ENCODE data around the gene RBMY1J. TPM values are rescaled to one million over a fixed set of nuclear protein-coding genes. Genes with fewer than 3 reads are reported as not detected.
"Not testable (repeated sequence)": the region's sequence is repeated elsewhere in the genome, so short reads cannot be mapped to it uniquely, and the experiment has no call there.

The RBMY1J gene
- polyA plus RNA-seq (not detected in 2 replicates), polyA minus RNA-seq (not detected in 2 replicates)

GRCh38 chrY:22403110-22403509, at the start of gene RBMY1J:
RBMY1J (plus strand) TSS chrY:22403410; CDS start chrY:22405448, 2,038 bp downstream.
- H3K4me2 ChIP-seq (ENCODE audit: low read length); H3K36me3 ChIP-seq (ENCODE audit: insufficient read depth, low read length); H3K9me2 ChIP-seq (ENCODE audit: insufficient read depth, low read length); H3K4me3 ChIP-seq (ENCODE audit: low read length); H3K27ac ChIP-seq (ENCODE audit: low read length); H2AFZ ChIP-seq (ENCODE audit: low read depth, low read length); H3K9ac ChIP-seq (ENCODE audit: low read length); H4K20me1 ChIP-seq (ENCODE audit: insufficient read depth); H3K79me2 ChIP-seq (replicated peaks; ENCODE audit: insufficient read depth, low read length); H3F3A ChIP-seq (ENCODE audit: insufficient read depth, low read length, poor library complexity, severe bottlenecking); H3K9me3 ChIP-seq (ENCODE audit: low read length); H3K27me3 ChIP-seq (ENCODE audit: insufficient read depth, low read depth, low read length): not testable (repeated sequence)

GRCh38 chrY:22367416-22367815, 35.8 kb upstream of the RBMY1J start:
- Histone ChIP-seq H3K4me3 (ENCODE audit: low read length) (no peak overlapping the region), H3K9me2 (ENCODE audit: insufficient read depth, low read length) (no peaks in the 10 kb centered on the region), H3F3A (ENCODE audit: insufficient read depth, low read length, poor library complexity, severe bottlenecking) (no peaks in the 10 kb centered on the region), H3K27me3 (ENCODE audit: insufficient read depth, low read depth, low read length) (no peaks in the 10 kb centered on the region), H3K9me3 (ENCODE audit: low read length) (no peaks in the 10 kb centered on the region), H3K36me3 (ENCODE audit: insufficient read depth, low read length) (no peaks in the 10 kb centered on the region), H2AFZ (ENCODE audit: low read depth, low read length) (no peak overlapping the region), H3K4me2 (ENCODE audit: low read length) (no peak overlapping the region), H4K20me1 (ENCODE audit: insufficient read depth) (no peaks in the 10 kb centered on the region), H3K79me2 (replicated peaks; ENCODE audit: insufficient read depth, low read length) (no peaks in the 10 kb centered on the region), H3K27ac (ENCODE audit: low read length) (no peak overlapping the region), H3K9ac (ENCODE audit: low read length) (no peak overlapping the region)
- TF ChIP-seq RAD21 (conservative IDR thresholded peaks at IDR 0.05) (no peak), EZH2 (IDR thresholded peaks at IDR 0.05; ENCODE audit: borderline replicate concordance, insufficient read depth, low read length, poor library complexity, severe bottlenecking) (no peak), SMC3 (conservative IDR thresholded peaks at IDR 0.05; ENCODE audit: poor library complexity) (no peak), POLR2AphosphoS5 (IDR thresholded peaks at IDR 0.05) (no peak), MXI1 (conservative IDR thresholded peaks at IDR 0.05; ENCODE audit: poor library complexity, severe bottlenecking) (no peak), EP300 (conservative IDR thresholded peaks at IDR 0.05; ENCODE audit: poor library complexity, severe bottlenecking) (no peak), TAF1 (IDR thresholded peaks at IDR 0.05; ENCODE audit: low read depth) (no peak)
- TF ChIP-seq, protein P1, sequence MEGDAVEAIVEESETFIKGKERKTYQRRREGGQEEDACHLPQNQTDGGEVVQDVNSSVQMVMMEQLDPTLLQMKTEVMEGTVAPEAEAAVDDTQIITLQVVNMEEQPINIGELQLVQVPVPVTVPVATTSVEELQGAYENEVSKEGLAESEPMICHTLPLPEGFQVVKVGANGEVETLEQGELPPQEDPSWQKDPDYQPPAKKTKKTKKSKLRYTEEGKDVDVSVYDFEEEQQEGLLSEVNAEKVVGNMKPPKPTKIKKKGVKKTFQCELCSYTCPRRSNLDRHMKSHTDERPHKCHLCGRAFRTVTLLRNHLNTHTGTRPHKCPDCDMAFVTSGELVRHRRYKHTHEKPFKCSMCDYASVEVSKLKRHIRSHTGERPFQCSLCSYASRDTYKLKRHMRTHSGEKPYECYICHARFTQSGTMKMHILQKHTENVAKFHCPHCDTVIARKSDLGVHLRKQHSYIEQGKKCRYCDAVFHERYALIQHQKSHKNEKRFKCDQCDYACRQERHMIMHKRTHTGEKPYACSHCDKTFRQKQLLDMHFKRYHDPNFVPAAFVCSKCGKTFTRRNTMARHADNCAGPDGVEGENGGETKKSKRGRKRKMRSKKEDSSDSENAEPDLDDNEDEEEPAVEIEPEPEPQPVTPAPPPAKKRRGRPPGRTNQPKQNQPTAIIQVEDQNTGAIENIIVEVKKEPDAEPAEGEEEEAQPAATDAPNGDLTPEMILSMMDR (IDR thresholded peaks at IDR 0.05; ENCODE audit: poor library complexity, severe bottlenecking) = no peak

DNA sequence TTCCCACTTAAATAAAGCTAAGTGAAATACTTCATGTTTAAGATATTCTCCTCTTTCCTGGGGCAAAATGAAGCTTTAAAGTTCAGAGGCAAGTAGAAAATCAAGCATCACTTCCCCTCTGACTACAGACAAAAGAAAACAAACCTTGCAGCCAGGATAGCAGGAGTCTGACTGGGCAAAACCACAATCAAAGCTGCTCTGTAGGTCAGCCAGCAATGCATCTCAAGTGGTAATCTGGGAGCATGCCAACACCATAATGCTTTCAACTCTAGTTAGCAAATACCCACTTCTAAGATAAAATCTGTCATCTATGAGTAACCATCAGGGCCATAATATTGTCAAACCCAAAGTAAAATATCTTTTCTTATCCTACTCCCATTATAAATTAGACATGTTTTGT, 32.6 kb upstream of the RBMY1J start:
- no peak overlapping the region for H3K27ac ChIP-seq (ENCODE audit: low read length)
- no peak overlapping the region for H3K9ac ChIP-seq (ENCODE audit: low read length)
- H3K4me3 ChIP-seq (ENCODE audit: low read length) = no peak overlapping the region
- H3F3A ChIP-seq (ENCODE audit: insufficient read depth, low read length, poor library complexity, severe bottlenecking) = no peaks in the 10 kb centered on the region
- H3K9me2 ChIP-seq (ENCODE audit: insufficient read depth, low read length) = no peaks in the 10 kb centered on the region
- no peaks in the 10 kb centered on the region for H3K79me2 ChIP-seq (replicated peaks; ENCODE audit: insufficient read depth, low read length)
- TF ChIP-seq, protein P1 (IDR thresholded peaks at IDR 0.05; ENCODE audit: poor library complexity, severe bottlenecking) = no peak
- TF ChIP-seq SMC3 (conservative IDR thresholded peaks at IDR 0.05; ENCODE audit: poor library complexity) (no peak), MXI1 (conservative IDR thresholded peaks at IDR 0.05; ENCODE audit: poor library complexity, severe bottlenecking) (no peak), TAF1 (IDR thresholded peaks at IDR 0.05; ENCODE audit: low read depth) (no peak), EZH2 (IDR thresholded peaks at IDR 0.05; ENCODE audit: borderline replicate concordance, insufficient read depth, low read length, poor library complexity, severe bottlenecking) (no peak), EP300 (conservative IDR thresholded peaks at IDR 0.05; ENCODE audit: poor library complexity, severe bottlenecking) (no peak), POLR2AphosphoS5 (IDR thresholded peaks at IDR 0.05) (no peak), REST (IDR thresholded peaks at IDR 0.05; ENCODE audit: borderline replicate concordance) (no peak), RAD21 (conservative IDR thresholded peaks at IDR 0.05) (no peak)
- H3K4me2 ChIP-seq (ENCODE audit: low read length) = no peak overlapping the region
- no peak overlapping the region for H2AFZ ChIP-seq (ENCODE audit: low read depth, low read length)
- no peaks in the 10 kb centered on the region for H3K27me3 ChIP-seq (ENCODE audit: insufficient read depth, low read depth, low read length)
- H3K36me3 ChIP-seq (ENCODE audit: insufficient read depth, low read length) = no peaks in the 10 kb centered on the region
- no peaks in the 10 kb centered on the region for H4K20me1 ChIP-seq (ENCODE audit: insufficient read depth)
- H3K9me3 ChIP-seq (ENCODE audit: low read length) = no peaks in the 10 kb centered on the region
